Measurements from ENCODE around the gene ABCD4. TPM values are rescaled to one million over a fixed set of nuclear protein-coding genes. Genes with fewer than 3 reads are reported as not detected.

Gene ABCD4
- total and polyA plus RNA-seq, 2 donors (not counting 3 experiments of a cell fraction or from before 2014, with no cell fraction given), result 58.2 to 84.2 TPM

DNA sequence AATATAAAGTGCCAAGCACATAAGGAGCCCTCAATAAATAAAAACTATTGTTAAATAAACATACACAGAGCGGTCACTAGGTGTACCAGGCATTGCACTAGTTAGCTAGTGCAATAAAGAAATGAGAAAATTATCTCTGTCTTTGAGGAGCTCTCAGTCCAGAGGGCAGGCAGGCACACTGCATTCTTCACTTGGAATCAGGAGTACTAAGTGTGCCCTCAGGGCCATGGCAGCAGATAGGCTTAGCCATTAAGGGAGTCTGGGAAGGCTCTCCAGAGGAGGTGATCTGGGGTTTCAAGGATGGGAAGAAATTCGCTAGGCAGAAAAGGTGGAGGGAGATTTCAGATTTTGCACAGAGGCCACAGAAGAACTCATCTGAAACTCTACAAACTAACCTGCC lies 9.1 kb downstream of the ABCD4 start:
- H3K9me1 ChIP-seq (replicated peaks; ENCODE audit: control insufficient read depth, extremely low read depth, insufficient read depth, low read length), result no peaks in the 10 kb centered on the region
- no peaks in the 10 kb centered on the region for H3K27me3 ChIP-seq (ENCODE audit: control insufficient read depth in 2 of 2, insufficient read depth in 2 of 2, low read length in 2 of 2)
- H3K9me3 ChIP-seq (replicated peaks; ENCODE audit: control insufficient read depth, insufficient read depth, low read length), result no peaks in the 10 kb centered on the region
- H3K79me2 ChIP-seq (ENCODE audit: control insufficient read depth, insufficient read depth, low read length), result peaks cover 12% of the 10 kb centered on the region
- peaks cover 2% of the 10 kb centered on the region for H4K20me1 ChIP-seq (replicated peaks; ENCODE audit: control insufficient read depth, extremely low read depth, insufficient read depth, low read length)
- no peak for TF ChIP-seq MYC (IDR thresholded peaks at IDR 0.05; ENCODE audit: low read depth, low read length)
- no peak for TF ChIP-seq POLR2AphosphoS5 (IDR thresholded peaks at IDR 0.05; ENCODE audit: insufficient read depth, low read depth, low read length)
- TF ChIP-seq, protein P1, sequence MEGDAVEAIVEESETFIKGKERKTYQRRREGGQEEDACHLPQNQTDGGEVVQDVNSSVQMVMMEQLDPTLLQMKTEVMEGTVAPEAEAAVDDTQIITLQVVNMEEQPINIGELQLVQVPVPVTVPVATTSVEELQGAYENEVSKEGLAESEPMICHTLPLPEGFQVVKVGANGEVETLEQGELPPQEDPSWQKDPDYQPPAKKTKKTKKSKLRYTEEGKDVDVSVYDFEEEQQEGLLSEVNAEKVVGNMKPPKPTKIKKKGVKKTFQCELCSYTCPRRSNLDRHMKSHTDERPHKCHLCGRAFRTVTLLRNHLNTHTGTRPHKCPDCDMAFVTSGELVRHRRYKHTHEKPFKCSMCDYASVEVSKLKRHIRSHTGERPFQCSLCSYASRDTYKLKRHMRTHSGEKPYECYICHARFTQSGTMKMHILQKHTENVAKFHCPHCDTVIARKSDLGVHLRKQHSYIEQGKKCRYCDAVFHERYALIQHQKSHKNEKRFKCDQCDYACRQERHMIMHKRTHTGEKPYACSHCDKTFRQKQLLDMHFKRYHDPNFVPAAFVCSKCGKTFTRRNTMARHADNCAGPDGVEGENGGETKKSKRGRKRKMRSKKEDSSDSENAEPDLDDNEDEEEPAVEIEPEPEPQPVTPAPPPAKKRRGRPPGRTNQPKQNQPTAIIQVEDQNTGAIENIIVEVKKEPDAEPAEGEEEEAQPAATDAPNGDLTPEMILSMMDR (IDR thresholded peaks at IDR 0.05; ENCODE audit: extremely low read depth in 1 of 2, insufficient read depth in 1 of 2, low read depth in 1 of 2, low read length in 2 of 2), result no peak
- no peak for TF ChIP-seq POLR2A (IDR thresholded peaks at IDR 0.05; ENCODE audit: low read depth, low read length)
- no peak for TF ChIP-seq GATA2 (IDR thresholded peaks at IDR 0.05; ENCODE audit: insufficient read depth, insufficient read length, low read depth, low read length)
- no peak for TF ChIP-seq FOS (IDR thresholded peaks at IDR 0.05; ENCODE audit: borderline replicate concordance, insufficient read depth, low read length)
- TF ChIP-seq, protein P2, sequence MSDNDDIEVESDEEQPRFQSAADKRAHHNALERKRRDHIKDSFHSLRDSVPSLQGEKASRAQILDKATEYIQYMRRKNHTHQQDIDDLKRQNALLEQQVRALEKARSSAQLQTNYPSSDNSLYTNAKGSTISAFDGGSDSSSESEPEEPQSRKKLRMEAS (IDR thresholded peaks at IDR 0.05; ENCODE audit: insufficient read depth, insufficient read length), result no peak
- TF ChIP-seq EZH2 (IDR thresholded peaks at IDR 0.05; ENCODE audit: borderline replicate concordance, low read depth, low read length, severe bottlenecking), result no peak
- no peak for TF ChIP-seq JUN (IDR thresholded peaks at IDR 0.05; ENCODE audit: borderline replicate concordance, insufficient read depth, insufficient read length, low read depth)
- no peak overlapping the region for H3K4me3 ChIP-seq (replicated peaks in 1 of 3; ENCODE audit: insufficient read depth in 1 of 3, low read depth in 1 of 3, low read length in 3 of 3)
- dilution Hi-C loops (cut with MboI; ENCODE audit: extremely low pct_ligation_motif_present, low sequenced_read_pairs) (no loop called here), intact Hi-C loops (cut with micrococcal nuclease) (loop anchor here (1.0 kb wide), 1 partner anchor 182 kb away; no protein-coding TSS in a partner anchor)
- DNase-seq (ENCODE audit: low read depth, low spot score) (no peak), FAIRE-seq (no peak)
- no peak overlapping the region for H3K4me2 ChIP-seq (ENCODE audit: insufficient read depth, low read length)
- no peak overlapping the region for H2AFZ ChIP-seq (ENCODE audit: low read depth, low read length)
- H3K4me1 ChIP-seq (ENCODE audit: control insufficient read depth, extremely low read depth, insufficient read depth, low read length), result peaks cover 2% of the 10 kb centered on the region
- ChIA-PET CTCF (interaction anchor here (1.1 to 1.6 kb wide), 3 partner anchors 15 to 186 kb away, joined by 4 to 9 read pairs (median 5); no protein-coding TSS in a partner anchor), POLR2A (no interaction called here)
- no TSS peak for BruUV-seq (replicated peaks)
- H3K27ac ChIP-seq (ENCODE audit: insufficient read depth, low read depth, low read length), result no peak overlapping the region
- peaks cover 0 to 67% of the 10 kb centered on the region in 2 experiments for H3K36me3 ChIP-seq (ENCODE audit: control insufficient read depth in 2 of 2, extremely low read depth in 1 of 2, insufficient read depth in 2 of 2, low read length in 2 of 2)
- no peak overlapping the region for H3K9ac ChIP-seq (replicated peaks; ENCODE audit: extremely low read depth, insufficient read depth, low read length)
